ENCODE data around the gene SUPT20H. TPM values are rescaled to one million over a fixed set of nuclear protein-coding genes. Genes with fewer than 3 reads are reported as not detected.
"Not testable (repeated sequence)": the region's sequence is repeated elsewhere in the genome, so short reads cannot be mapped to it uniquely, and the experiment has no call there.

Gene SUPT20H
- polyA plus RNA-seq, 3 donors = 12.6 to 20.9 (median 14.0) TPM

- no peak overlapping the region for H3K27ac ChIP-seq (ENCODE audit: low read depth, low read length)
- WGBS, 3 donors = 0 to 6% (median 0%) methylated on average over 1 of the region's 1 CpG
Observed at GRCh38 chr13:37074703-37075102, 15.2 kb upstream of the SUPT20H start.

DNA sequence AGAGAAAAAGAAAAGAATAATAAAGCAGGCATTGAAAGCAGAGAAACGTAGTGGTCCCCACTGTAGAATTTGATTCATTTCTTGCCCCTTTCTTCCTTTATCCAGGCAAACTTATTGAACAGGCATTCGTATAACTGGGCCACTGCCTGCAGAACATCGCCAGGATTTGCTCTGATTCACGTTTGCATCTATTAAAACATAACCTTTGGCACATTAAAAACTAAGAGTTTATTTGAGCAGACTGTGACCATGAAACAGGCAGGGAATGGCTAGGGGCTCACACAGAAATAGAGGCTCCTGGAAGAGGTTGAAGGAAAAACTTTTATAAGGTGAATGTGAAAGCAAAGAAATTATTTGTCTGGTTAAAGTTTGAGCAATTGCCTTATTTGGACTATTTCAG lies 12.5 kb upstream of the SUPT20H start:
- WGBS, 3 donors = 49 to 69% (median 65%) methylated on average over 4 of the region's 4 CpGs
- no peak overlapping the region for H3K27ac ChIP-seq (ENCODE audit: low read depth, low read length)

GRCh38 chr13:37070956-37071355 lies 11.5 kb upstream of the SUPT20H start:
- no peak overlapping the region for H3K27ac ChIP-seq (ENCODE audit: low read depth, low read length)
- 86 to 93% (median 90%) methylated on average over 7 of the region's 7 CpGs for WGBS, 3 donors

DNA sequence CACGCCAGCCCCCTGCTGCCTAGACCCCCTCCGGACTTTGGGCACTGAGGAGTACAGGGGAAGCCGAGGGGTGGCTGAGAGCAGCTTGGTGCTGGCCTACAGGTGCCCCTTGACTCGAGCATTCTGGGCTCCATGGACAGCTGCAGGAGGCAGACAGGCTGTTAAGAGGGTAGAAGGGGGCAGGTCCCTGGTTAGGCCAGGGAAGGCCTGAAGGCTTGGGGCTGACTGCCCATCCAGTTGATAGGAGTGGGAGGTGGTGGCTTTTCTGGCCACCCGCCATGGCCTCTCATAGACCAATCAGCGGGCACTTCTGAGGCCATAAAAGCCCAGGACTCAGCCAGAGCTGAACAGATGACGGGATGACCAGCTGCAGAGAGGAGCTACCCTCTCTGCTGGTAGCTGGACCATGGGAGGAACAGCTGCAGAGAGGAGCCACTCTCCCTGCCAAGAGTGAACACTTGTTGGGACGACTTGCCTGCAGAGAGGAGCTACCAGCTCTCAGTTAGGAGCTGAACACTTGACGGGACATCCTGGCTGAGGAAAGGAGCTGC lies 10.7 kb upstream of the SUPT20H start:
- no peak overlapping the region for H3K27ac ChIP-seq (ENCODE audit: low read depth, low read length)
- 85 to 89% (median 86%) methylated on average over 9 of the region's 9 CpGs for WGBS, 3 donors

- no peak overlapping the region for H3K27ac ChIP-seq (ENCODE audit: low read depth, low read length)
- 87 to 91% (median 88%) methylated on average over 22 of the region's 22 CpGs for WGBS, 3 donors
Observed at GRCh38 chr13:37069597-37070103, 10.2 kb upstream of the SUPT20H start.

GRCh38 chr13:37068962-37069361 lies 9.5 kb upstream of the SUPT20H start:
- H3K27ac ChIP-seq (ENCODE audit: low read depth, low read length) = no peak overlapping the region

- 71 to 88% (median 87%) methylated on average over 2 of the region's 2 CpGs for WGBS, 3 donors
- H3K27ac ChIP-seq (ENCODE audit: low read depth, low read length) = no peak overlapping the region
Observed at GRCh38 chr13:37067874-37068273, 8.4 kb upstream of the SUPT20H start.

- WGBS, 3 donors = 65 to 89% (median 86%) methylated on average over 6 of the region's 6 CpGs
Observed at GRCh38 chr13:37065890-37066526, 6.5 kb upstream of the SUPT20H start.

GRCh38 chr13:37059848-37060192 lies 332 bp upstream of the SUPT20H start:
- 12 to 24% (median 16%) methylated on average over 10 of the region's 10 CpGs for WGBS, 3 donors
- H3K27ac ChIP-seq (ENCODE audit: low read depth, low read length) = no peak overlapping the region

More at GRCh38 chr13:37065890-37066526, 6.5 kb upstream of the SUPT20H start:
- H3K27ac ChIP-seq (ENCODE audit: low read depth, low read length) = no peak overlapping the region

- 72 to 91% (median 84%) methylated on average over 2 of the region's 2 CpGs for WGBS, 3 donors
- not testable (repeated sequence) for H3K27ac ChIP-seq (ENCODE audit: low read depth, low read length)
Observed at GRCh38 chr13:37056228-37056627, 3.3 kb downstream of the SUPT20H start.

DNA sequence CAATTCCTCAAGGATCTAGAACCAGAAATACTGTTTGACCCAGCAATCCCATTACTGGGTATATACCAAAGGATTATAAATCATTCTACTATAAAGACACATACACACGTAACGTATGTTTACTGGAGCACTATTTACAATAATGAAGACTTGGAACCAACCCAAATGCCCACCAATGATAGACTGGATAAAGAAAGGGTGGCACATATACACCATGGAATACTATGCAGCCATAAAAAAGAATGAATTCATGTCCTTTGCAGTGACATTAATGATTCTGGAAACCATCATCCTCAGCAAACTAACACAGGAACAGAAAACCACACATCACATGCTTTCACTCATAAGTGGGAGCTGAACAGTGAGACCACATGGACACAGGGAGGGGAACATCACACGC lies 6.4 kb downstream of the SUPT20H start:
- 95 to 99% (median 97%) methylated on average over 3 of the region's 3 CpGs for WGBS, 3 donors
- not testable (repeated sequence) for H3K27ac ChIP-seq (ENCODE audit: low read depth, low read length)

- no peak overlapping the region for H3K27ac ChIP-seq (ENCODE audit: low read depth, low read length)
- WGBS, 3 donors = 23 to 78% (median 74%) methylated on average over 1 of the region's 1 CpG
Observed at GRCh38 chr13:37049810-37050209, 9.7 kb downstream of the SUPT20H start.

DNA sequence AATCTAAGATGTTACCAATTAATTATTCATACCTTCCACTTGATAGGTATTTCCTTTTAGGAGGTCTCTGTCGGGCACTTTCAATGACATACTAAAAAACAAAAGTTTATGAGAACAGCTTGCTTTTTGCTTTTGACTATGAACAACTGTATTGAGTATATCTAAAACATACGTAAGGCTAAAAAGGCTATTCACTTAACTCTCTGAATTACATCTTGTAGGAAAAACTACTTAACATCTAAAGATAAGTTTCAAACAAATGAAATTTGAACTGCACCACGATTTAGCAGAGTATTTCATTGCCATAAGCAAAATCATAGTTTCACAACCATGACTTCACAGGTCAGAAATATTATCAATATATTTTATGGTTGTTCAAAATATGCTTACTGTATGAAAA lies 11.6 kb downstream of the SUPT20H start:
- WGBS, 3 donors = 82 to 91% (median 91%) methylated on average over 3 of the region's 3 CpGs
- no peak overlapping the region for H3K27ac ChIP-seq (ENCODE audit: low read depth, low read length)

DNA sequence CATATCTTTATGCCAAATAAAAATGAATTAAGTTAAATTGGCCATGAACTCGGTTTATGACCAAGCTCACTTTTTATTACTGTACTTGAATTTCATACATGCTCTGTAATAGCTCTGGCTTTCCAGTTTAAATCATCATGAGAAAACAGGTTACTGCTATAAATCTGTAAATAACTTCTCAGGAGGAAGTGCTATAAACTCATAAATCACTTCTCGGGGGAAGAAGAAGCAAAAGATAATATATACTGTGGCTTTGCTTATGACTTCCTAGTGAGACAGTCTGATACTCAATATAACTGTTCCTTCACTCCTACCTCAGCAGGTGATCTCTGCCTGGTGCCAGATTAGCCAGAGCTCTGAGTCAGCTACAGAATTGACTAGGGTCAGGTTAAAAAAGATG lies 12.5 kb downstream of the SUPT20H start:
- no peak overlapping the region for H3K27ac ChIP-seq (ENCODE audit: low read depth, low read length)
- 76 to 83% (median 82%) methylated on average over 2 of the region's 2 CpGs for WGBS, 3 donors

DNA sequence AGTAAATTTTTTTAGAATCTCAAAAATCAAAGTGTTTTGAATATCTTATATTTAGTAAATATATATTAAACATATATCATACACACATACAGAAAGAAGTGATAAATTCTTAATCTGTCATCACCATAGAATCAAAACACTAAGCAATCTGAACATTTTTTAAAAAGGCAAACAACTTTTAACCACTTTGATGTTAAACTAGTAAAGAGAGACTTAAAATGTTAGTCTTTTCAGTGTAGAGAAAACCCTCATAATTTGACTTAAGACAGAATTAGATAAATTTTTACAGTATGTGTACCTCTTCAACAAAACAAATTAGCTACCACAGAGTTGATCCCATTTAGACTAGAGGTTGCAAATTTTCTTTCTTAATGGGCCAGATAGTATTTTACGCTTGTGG lies 13.4 kb downstream of the SUPT20H start:
- no peak overlapping the region for H3K27ac ChIP-seq (ENCODE audit: low read depth, low read length)
- 95 to 97% (median 97%) methylated on average over 1 of the region's 1 CpG for WGBS, 3 donors

DNA sequence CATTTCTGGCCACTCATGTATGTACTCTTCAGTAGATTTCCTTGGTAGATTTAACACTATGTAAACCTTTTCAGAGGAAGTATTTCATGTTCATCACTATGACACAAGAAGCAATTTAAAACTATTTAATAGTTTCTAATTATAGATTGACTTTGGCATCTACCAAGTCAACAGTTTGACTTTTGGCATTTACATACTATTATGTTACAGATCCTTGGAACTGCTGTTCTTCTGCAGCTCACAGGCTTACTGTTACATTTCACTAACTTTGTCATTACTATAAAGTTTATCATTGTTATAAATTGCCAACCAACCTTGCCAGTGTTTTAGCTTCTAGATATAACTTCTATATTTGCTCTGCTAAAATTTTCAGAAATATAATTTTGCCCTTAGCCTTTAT lies 18.7 kb downstream of the SUPT20H start:
- H3K27ac ChIP-seq (ENCODE audit: low read depth, low read length) = no peak overlapping the region

DNA sequence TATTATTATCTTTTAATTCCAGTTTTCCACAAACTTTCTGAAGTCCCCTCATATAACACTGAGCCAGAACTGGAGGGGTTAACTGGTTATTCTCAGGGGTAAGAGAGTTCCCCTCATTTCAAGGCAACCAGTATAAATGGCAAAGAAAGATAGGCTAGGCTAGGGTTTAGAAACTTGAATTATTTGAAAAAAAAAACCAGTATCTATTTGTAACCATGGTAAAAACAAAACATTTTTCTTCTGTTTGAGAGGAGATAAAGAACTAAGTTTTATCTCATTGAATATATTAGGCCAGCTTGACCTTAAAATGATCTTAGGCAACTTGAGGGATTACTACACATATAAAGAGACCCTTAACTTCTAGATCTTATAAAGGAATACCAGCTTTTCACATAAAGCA lies 19.6 kb downstream of the SUPT20H start:
- H3K27ac ChIP-seq (ENCODE audit: low read depth, low read length) = no peak overlapping the region

DNA sequence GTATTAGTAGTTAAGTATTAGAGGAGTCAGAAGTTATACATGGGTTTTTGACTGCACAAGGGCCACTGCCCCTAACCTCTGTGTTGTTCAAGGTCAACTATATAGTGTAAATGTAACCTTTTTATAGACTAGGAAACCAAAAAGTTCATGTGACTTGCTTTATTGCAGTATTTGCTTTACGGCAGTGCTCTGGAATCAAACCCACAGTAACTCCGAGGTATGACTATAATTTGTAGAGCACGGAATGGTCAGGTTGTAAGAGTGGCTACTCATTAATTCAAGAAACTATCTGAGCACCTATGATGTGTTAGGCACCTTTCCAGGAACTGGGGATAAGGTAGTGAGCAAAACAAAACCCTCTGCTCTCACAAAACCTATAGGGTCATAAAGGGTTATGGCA lies 22.2 kb downstream of the SUPT20H start:
- 97 to 98% (median 97%) methylated on average over 3 of the region's 3 CpGs for WGBS, 3 donors

DNA sequence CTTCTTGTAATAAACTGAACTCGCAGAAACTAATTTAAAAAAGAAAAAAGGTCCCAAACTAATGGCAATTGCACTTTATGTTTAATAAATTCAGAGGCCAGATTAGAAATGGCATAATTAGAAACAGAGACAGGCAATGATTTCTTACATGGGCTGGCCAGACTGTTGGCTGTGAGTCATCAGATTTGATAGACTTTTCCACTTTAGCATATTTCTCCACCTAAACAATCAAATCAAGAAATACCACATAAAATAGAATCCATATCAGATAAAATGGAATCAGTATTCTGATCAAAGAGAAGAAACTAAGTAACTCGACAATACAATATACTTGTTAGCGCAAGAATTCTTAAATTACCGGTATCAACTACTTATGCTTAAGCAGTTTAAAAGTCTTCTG lies 29.9 kb downstream of the SUPT20H start:
- H3K27ac ChIP-seq (ENCODE audit: low read depth, low read length) = no peak overlapping the region
- 96 to 98% (median 97%) methylated on average over 4 of the region's 4 CpGs for WGBS, 3 donors

More for the DNA sequence above, 22.2 kb downstream of the SUPT20H start:
- no peak overlapping the region for H3K27ac ChIP-seq (ENCODE audit: low read depth, low read length)

DNA sequence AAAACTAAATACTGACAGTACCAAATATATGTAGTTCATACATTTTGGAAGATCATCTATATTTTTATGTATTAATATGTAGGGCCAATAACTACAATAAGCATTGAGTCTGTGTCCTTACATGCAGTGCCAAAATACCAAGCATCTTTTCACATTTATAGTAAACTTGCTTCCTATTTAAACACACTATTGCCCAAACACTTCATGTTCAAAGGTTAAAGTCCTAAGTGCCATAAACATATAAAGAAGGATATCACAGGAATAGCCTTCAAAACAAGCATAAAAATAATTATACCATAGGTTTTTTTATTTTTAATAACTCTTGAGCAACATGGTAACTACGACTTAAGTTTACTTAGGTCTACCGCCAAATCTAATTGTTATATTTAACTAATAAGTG lies 31.8 kb downstream of the SUPT20H start:
- H3K27ac ChIP-seq (ENCODE audit: low read depth, low read length) = no peak overlapping the region
- 69 to 98% (median 95%) methylated on average over 2 of the region's 2 CpGs for WGBS, 3 donors
